Ectodermal cell (in vitro differentiated cells): ENCODE results near the gene CYSTM1.

Experiments
- H3K27ac ChIP-seq: 2 replicates; pipeline ENCODE4 v1.7.0; 2013; ENCODE audit warnings: mild to moderate bottlenecking, low read depth, low read length; ENCODE audit not compliant: insufficient read depth, poor library complexity, severe bottlenecking
- H3K27me3 ChIP-seq: 2 replicates; pipeline ENCODE4 v1.7.0; 2013; ENCODE audit warnings: mild to moderate bottlenecking, low read length; ENCODE audit not compliant: insufficient read depth, control insufficient read depth, poor library complexity, severe bottlenecking
- H3K36me3 ChIP-seq: one replicate; pipeline ENCODE4 v1.7.0; 2013; ENCODE audit warnings: low read length; ENCODE audit not compliant: control insufficient read depth, insufficient read depth
- H3K4me1 ChIP-seq: one replicate; pipeline ENCODE4 v1.7.0; 2013; ENCODE audit warnings: low read length; ENCODE audit not compliant: control insufficient read depth, insufficient read depth
- H3K4me3 ChIP-seq: 2 replicates; pipeline ENCODE4 v1.7.0; 2013; ENCODE audit warnings: low read depth, low read length, control low read depth; ENCODE audit not compliant: insufficient read depth
- H3K9me3 ChIP-seq: 2 replicates; pipeline ENCODE4 v1.7.0; 2013; ENCODE audit warnings: mild to moderate bottlenecking, low read length, moderate library complexity; ENCODE audit not compliant: control insufficient read depth
- WGBS, 2 experiments: methylation state at CpG; one replicate each; pipeline ENCODE4 v1.1.7; 2013; ENCODE audit warnings: missing lambda C conversion rate in 2 of 2; 5-methylcytosine and 5-hydroxymethylcytosine counted together

Gene CYSTM1

DNA sequence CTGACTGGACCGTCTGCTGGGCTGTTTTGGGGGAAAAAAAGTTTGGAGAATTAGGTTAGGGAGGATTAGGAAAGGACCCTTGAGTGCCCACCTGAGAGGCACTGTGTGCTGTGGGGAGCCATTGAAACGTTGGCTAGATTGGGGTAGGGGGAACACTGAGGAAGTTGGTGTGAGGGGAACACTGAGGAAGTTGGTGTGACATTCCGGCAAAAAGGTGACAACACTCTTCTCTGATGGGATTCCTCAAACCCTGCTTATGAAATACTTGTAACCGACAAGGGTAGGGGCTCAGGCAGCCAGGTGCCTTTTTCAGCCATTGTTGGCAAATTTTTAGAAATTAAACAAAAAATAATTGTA lies 1.0 kb downstream of the CYSTM1 start:
- Histone ChIP-seq H3K36me3 (no peaks in the 10 kb centered on the region), H3K4me1 (peaks cover 16% of the 10 kb centered on the region), H3K9me3 (no peaks in the 10 kb centered on the region), H3K4me3 (peak overlapping the region; percentile 98), H3K27me3 (peaks cover 9% of the 10 kb centered on the region), H3K27ac (peak overlapping the region; percentile 91)
- WGBS, 2 experiments: 7 to 17% methylated on average over 3 to 4 of the region's 4 CpGs

DNA sequence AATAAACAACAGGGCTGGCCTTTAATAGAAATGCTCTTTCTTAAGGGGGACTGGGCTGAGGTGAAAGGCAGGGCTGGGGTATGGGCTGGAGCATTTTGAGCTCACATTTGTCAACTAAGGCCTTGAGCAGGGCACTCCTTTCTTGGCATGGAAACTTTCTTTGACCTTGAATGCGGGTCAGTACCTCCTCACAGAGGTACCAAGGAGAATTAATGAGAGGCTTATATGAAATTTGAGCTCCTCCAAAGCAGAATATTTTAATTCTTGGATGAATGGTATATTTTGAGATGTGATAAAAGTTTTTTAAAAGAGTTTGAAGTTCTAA lies 3.1 kb downstream of the CYSTM1 start:
- H3K36me3 ChIP-seq: no peaks in the 10 kb centered on the region
- 93 to 100% methylated on average over 1 of the region's 1 CpG for WGBS, 2 experiments
- peaks cover 28% of the 10 kb centered on the region for H3K4me1 ChIP-seq
- H3K9me3 ChIP-seq: no peaks in the 10 kb centered on the region
- H3K27ac ChIP-seq: no peak overlapping the region
- H3K4me3 ChIP-seq: no peak overlapping the region
- H3K27me3 ChIP-seq: peaks cover 6% of the 10 kb centered on the region

DNA sequence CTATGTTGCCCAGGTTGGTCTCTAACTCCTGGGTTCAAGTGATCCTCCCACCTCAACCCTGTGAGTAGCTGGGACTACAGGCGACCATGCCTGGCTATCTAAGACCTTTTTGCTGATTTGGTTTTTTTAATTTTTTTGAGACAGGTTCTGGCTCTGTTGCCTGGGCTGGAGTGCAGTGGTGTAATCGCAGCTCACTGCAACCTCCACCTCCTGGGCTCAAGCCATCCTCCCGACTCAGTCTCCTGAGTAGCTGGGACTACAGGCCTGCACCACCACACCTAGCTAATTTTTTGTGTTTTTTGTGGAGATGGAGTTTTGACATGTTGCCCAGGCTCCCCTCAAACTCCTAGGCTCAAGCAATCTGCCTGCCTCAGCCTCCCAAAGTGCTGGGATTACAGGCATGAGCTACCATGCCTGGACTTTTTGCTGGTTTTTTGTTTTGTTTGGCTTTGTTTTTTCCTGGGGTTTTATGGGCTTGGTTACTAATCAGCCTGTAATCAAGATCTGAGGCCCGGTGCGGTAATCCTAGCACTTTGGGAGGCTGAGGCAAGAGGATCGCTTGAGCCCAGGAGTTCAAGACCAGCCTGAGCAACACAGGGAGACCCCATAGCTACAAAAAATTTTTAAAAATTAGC lies 3.6 kb downstream of the CYSTM1 start:
- H3K27ac ChIP-seq: no peak overlapping the region
- peaks cover 33% of the 10 kb centered on the region for H3K4me1 ChIP-seq
- no peaks in the 10 kb centered on the region for H3K36me3 ChIP-seq
- peaks cover 4% of the 10 kb centered on the region for H3K27me3 ChIP-seq
- 83 to 85% methylated on average over 6 of the region's 6 CpGs for WGBS, 2 experiments
- no peak overlapping the region for H3K4me3 ChIP-seq
- no peaks in the 10 kb centered on the region for H3K9me3 ChIP-seq

DNA sequence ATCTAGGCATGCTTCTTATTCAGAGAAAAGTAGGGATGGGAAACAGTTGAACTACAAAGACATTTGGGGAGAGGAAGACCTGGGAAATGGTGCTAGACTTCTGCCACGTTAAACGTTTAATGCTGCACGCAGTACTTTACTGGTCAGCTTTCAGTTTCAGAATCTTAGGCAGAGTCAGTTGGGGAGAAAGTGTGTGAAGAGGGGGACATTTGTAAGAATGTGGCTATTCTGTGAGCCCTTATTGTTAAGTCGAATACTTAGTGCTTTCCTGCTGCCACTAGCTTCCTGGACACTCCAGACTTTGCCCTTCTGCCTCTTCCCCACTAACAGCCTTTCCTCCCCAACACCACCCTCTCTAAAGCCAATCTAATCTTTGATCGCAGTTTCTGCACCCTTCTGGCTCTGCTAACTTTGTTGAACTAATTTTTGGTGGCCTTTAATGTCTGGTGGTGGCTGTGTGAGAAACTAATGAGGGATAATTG lies 6.1 kb downstream of the CYSTM1 start:
- Histone ChIP-seq H3K9me3 (no peaks in the 10 kb centered on the region), H3K27ac (no peak overlapping the region), H3K4me3 (no peak overlapping the region), H3K36me3 (no peaks in the 10 kb centered on the region), H3K27me3 (no peaks in the 10 kb centered on the region), H3K4me1 (peaks cover 28% of the 10 kb centered on the region)
- 92 to 94% methylated on average over 5 of the region's 5 CpGs for WGBS, 2 experiments

DNA sequence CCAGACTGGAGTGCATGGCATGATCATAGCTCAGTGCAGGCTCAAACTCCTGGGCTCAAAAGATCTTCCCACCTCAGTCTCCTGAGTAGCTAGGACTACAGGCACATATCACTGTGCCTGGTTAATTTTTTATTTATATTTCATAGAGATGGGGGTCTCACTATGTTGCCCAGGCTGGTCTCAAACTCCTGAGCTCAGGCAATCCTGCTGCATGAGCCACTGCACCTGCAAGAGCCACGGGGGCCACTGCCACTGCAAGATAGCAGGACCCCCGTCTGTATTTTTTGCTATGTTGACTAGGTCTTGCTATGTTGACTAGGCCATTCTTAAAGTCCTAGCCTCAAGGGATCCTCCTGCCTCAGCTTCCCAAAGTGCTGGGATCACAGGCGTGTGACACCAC lies 6.5 kb downstream of the CYSTM1 start:
- no peak overlapping the region for H3K27ac ChIP-seq
- no peaks in the 10 kb centered on the region for H3K27me3 ChIP-seq
- no peaks in the 10 kb centered on the region for H3K9me3 ChIP-seq
- peaks cover 25% of the 10 kb centered on the region for H3K4me1 ChIP-seq
- WGBS, 2 experiments: 88 to 92% methylated on average over 3 of the region's 3 CpGs
- no peak overlapping the region for H3K4me3 ChIP-seq
- no peaks in the 10 kb centered on the region for H3K36me3 ChIP-seq

DNA sequence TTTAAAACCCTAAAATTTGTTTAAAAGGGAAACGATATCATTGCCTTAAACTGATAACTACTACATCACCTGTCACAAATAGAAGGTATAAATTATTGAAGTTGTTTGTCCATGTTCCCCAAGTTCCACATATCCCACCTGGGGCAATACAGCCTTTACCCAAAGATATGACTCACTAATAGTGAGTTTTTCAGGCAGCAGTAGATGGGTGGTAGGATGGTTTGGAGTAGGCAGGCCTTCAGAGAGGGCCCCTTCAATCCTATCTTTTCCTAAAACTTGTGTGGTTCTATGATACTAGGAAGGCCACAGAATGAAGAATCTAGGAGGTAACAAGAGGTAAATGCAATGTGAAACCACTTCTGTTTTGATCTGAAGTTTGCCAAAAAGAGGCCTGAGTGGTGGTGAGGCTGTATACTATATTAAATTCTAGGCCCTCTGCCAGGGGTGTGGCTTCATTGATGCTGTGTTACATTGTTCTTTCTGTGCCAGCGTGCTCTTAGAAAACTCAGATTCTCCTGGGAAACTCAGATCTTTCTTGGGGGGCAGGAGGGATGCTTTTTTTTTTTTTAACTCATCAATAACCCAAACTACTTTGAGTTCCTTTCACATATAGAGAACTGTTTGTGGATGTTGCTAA lies 7.2 kb downstream of the CYSTM1 start:
- H3K4me3 ChIP-seq: no peak overlapping the region
- WGBS, 2 experiments: 50 to 71% methylated on average over 1 of the region's 2 CpGs
- no peaks in the 10 kb centered on the region for H3K27me3 ChIP-seq
- H3K9me3 ChIP-seq: no peaks in the 10 kb centered on the region
- H3K27ac ChIP-seq: no peak overlapping the region
- H3K36me3 ChIP-seq: no peaks in the 10 kb centered on the region
- H3K4me1 ChIP-seq: peaks cover 25% of the 10 kb centered on the region

DNA sequence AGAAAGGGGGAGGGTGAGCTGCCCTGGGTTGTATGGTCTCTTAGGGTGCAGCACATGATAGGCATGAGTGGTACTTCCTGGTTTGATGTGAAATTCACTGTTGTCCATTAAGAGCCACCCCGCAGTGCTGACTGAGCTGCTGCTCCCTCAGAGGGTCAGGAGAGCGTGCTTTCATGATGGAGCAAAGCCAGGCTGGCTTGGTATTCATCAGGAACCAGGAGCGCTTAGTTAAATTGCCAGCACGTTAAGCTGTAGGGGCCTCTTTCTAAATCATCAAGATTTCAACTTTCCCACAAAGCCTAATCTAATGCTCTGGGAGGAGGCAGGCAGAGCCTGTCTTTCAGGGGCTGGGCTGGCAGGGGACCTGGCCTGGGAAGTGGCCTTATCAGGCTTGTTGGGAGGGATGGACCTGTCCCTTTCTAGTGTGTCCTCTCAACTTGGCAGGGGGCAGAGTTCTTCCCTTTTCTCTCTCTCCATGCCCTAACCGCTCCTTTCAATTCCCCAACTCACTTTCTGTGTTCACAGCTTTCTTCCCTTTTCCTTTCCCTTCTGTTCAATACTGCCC lies 7.9 kb downstream of the CYSTM1 start:
- H3K4me1 ChIP-seq: peaks cover 25% of the 10 kb centered on the region
- WGBS, 2 experiments: 20% methylated on average over 5 of the region's 5 CpGs

DNA sequence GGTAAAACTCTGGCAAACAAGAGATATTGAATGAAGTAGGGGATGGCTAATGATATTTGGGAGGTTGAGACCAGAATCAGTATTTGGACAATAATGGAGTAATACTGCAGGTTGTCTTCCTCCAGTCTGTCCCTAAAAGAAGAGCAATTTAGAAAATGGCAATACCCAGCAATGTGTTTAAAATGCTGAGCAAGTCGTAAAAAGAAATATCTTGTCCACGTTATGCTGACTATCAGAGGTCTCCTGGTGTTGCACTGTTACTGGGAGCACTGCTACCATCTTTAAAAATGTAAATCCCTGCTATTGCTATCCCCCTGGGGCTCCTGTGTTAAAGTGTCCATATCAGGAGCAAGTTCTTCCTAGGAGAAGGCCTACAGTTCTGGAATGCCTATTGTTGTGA lies 10.4 kb downstream of the CYSTM1 start:
- Histone ChIP-seq H3K9me3 (no peaks in the 10 kb centered on the region), H3K27me3 (no peaks in the 10 kb centered on the region), H3K4me1 (peaks cover 24% of the 10 kb centered on the region), H3K4me3 (no peak overlapping the region), H3K27ac (no peak overlapping the region), H3K36me3 (no peaks in the 10 kb centered on the region)
- WGBS, 2 experiments: 90 to 91% methylated on average over 2 of the region's 2 CpGs

More for the DNA sequence above, 7.9 kb downstream of the CYSTM1 start:
- Histone ChIP-seq H3K9me3 (no peaks in the 10 kb centered on the region), H3K27me3 (no peaks in the 10 kb centered on the region), H3K27ac (no peak overlapping the region), H3K36me3 (no peaks in the 10 kb centered on the region), H3K4me3 (no peak overlapping the region)

DNA sequence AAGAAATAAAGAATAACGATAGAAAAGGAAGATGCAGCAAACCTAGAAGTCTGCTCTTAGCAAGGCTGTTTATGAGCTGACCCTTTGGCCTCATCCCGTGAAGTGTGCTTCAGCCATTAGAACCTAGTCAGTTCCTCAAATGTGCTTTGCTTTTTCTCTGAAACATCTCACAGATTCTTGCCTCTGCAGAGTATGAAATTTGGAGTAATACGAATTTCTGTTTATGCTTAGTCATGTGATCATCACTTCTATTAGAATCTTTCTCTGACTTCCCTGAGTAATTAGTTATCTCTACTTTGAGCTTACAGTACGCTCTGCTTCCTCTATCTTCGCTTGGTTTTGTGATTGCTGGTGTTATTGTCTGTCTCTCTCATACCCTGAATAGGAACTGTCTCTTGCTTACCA lies 11.3 kb downstream of the CYSTM1 start:
- Histone ChIP-seq H3K27me3 (no peaks in the 10 kb centered on the region), H3K4me3 (no peak overlapping the region), H3K4me1 (peaks cover 15% of the 10 kb centered on the region), H3K27ac (no peak overlapping the region), H3K36me3 (no peaks in the 10 kb centered on the region), H3K9me3 (no peaks in the 10 kb centered on the region)
- WGBS, 2 experiments: 96 to 97% methylated on average over 5 of the region's 5 CpGs

DNA sequence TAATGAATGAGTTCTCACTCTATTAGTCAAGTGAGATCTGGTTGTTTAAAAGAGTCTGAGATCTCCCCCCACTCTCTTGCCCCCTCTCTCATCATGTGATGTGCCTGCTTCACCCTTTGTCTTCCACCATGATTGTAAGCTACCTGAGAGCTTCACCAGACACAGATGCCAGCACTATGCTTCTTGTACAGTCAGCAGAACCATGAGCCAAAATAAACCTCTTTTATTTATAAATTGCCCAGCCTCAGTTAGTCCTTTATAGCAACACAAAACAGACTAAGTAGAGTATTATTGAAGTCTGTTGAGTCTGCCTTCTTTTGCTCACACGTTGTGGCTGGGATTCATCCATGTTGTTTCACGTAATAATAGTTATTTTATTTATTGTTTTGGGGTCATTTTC lies 14.3 kb downstream of the CYSTM1 start:
- 92 to 100% methylated on average over 1 to 2 of the region's 2 CpGs for WGBS, 2 experiments
- Histone ChIP-seq H3K36me3 (no peaks in the 10 kb centered on the region), H3K4me3 (no peak overlapping the region), H3K4me1 (no peaks in the 10 kb centered on the region), H3K27ac (no peak overlapping the region), H3K9me3 (no peaks in the 10 kb centered on the region), H3K27me3 (no peaks in the 10 kb centered on the region)
